Measurements from ENCODE around the gene MAPK12.

The MAPK12 gene

DNA sequence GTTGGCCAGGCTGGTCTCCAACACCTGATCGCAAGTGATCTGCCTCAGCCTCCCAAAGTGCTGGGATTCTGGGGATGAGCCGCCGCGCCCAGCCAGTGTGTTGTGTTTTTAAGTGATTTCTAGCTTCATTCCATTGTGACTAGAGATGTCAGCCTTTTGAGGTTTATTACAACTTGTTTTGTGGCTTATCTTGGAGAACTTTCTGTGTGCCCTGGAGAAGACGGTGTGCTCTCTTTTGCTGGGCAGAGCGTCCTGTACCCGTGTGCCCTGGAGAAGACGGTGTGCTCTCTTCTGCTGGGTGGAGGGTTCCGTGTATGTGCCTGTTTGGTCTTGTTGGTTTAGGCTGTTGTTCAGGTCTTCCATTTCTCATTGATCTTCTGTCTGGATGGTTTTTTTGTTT, 48.2 kb downstream of the MAPK12 start:
- DNase-seq (ENCODE audit: low read depth, low spot score) = no peak
- TF ChIP-seq, protein P1, sequence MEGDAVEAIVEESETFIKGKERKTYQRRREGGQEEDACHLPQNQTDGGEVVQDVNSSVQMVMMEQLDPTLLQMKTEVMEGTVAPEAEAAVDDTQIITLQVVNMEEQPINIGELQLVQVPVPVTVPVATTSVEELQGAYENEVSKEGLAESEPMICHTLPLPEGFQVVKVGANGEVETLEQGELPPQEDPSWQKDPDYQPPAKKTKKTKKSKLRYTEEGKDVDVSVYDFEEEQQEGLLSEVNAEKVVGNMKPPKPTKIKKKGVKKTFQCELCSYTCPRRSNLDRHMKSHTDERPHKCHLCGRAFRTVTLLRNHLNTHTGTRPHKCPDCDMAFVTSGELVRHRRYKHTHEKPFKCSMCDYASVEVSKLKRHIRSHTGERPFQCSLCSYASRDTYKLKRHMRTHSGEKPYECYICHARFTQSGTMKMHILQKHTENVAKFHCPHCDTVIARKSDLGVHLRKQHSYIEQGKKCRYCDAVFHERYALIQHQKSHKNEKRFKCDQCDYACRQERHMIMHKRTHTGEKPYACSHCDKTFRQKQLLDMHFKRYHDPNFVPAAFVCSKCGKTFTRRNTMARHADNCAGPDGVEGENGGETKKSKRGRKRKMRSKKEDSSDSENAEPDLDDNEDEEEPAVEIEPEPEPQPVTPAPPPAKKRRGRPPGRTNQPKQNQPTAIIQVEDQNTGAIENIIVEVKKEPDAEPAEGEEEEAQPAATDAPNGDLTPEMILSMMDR (IDR thresholded peaks at IDR 0.05; ENCODE audit: low read depth, low read length) = no peak
- in situ Hi-C loops (cut with HindIII; ENCODE audit: low sequenced_read_pairs) = no loop called here
- no peak overlapping the region for H3K4me3 ChIP-seq (ENCODE audit: low read depth, low read length)

DNA sequence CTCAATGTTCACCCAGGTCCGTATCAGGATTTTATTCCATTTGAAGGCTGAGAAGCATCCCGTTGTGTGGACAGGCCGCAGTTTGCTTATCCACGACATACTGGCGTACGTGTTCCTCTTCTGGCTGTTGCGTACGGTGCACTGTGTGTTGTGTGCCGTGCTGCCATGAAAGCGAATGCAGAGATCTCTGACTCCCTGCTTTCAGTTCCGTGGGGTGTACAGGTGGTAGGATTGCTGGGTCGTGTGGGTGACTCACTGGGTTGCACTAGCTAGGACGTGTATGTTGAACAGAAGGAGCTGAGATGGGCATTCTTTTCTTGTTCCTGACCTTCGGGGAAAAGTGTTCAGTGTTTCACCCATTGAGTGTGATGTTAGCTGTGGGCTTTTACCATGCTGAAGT, 50.3 kb downstream of the MAPK12 start:
- TF ChIP-seq, protein P1 (IDR thresholded peaks at IDR 0.05; ENCODE audit: low read depth, low read length) = no peak
- in situ Hi-C loops (cut with HindIII; ENCODE audit: low sequenced_read_pairs) = no loop called here
- no peak for DNase-seq (ENCODE audit: low read depth, low spot score)
- no peak overlapping the region for H3K4me3 ChIP-seq (ENCODE audit: low read depth, low read length)

DNA sequence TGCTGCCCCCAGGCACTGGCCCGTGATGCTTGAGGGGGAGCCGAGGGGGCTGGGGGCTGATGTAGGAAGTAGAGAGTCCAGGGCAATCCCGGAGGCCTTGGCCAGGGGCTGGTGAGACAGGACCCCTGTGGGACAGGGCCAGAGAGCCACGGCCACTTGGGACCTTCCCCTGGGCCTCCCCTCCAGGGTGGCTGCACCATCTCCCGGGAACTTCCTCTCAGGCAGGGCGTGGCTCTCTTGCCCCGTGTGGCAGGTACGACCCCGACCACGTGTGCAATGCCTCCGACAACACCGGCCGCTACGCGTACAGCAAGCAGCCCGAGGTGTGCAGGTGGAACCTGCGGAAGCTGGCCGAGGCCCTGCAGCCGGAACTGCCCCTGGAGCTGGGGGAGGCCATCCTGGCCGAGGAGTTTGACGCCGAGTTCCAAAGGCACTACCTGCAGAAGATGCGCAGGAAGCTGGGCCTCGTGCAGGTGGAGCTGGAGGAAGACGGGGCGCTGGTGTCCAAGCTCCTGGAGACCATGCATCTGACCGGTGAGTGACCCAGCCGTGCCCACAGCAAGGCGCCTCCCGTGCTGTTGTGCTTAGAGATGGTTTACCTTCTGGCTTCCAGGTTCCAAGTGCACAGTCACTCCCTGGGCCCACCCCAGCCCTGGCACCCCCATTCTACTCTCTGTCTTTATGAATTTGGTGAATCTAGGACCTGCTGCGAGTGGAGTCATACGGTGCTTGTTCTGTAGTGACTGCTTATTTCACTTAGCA, 50.9 kb downstream of the MAPK12 start:
- TF ChIP-seq, protein P1 (IDR thresholded peaks at IDR 0.05; ENCODE audit: low read depth, low read length) = no peak
- in situ Hi-C loops (cut with HindIII; ENCODE audit: low sequenced_read_pairs) = no loop called here
- DNase-seq (ENCODE audit: low read depth, low spot score) = no peak
- no peak overlapping the region for H3K4me3 ChIP-seq (ENCODE audit: low read depth, low read length)

DNA sequence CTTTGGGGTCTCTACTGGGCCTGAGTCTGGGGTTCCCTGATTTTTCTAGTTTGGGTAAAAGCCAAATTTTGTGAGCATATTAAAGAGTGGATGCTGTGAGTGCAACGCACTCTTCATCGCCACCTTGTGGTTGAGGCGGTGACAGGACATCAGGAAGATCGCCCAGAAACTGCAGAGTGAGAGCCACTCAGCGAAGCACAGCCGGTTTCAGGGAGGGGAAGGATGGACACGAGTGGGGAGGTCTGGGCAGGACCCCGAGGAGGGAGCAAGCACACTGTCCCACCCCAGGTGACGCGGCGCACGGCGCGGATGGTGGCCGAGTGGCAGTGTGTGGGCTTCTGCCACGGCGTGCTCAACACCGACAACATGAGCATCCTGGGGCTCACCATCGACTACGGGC, 51.6 kb downstream of the MAPK12 start:
- H3K4me3 ChIP-seq (ENCODE audit: low read depth, low read length) = no peak overlapping the region
- TF ChIP-seq, protein P1 (IDR thresholded peaks at IDR 0.05; ENCODE audit: low read depth, low read length) = peak; percentile 96
- in situ Hi-C loops (cut with HindIII; ENCODE audit: low sequenced_read_pairs) = no loop called here
- peak; percentile 51 for DNase-seq (ENCODE audit: low read depth, low spot score)

DNA sequence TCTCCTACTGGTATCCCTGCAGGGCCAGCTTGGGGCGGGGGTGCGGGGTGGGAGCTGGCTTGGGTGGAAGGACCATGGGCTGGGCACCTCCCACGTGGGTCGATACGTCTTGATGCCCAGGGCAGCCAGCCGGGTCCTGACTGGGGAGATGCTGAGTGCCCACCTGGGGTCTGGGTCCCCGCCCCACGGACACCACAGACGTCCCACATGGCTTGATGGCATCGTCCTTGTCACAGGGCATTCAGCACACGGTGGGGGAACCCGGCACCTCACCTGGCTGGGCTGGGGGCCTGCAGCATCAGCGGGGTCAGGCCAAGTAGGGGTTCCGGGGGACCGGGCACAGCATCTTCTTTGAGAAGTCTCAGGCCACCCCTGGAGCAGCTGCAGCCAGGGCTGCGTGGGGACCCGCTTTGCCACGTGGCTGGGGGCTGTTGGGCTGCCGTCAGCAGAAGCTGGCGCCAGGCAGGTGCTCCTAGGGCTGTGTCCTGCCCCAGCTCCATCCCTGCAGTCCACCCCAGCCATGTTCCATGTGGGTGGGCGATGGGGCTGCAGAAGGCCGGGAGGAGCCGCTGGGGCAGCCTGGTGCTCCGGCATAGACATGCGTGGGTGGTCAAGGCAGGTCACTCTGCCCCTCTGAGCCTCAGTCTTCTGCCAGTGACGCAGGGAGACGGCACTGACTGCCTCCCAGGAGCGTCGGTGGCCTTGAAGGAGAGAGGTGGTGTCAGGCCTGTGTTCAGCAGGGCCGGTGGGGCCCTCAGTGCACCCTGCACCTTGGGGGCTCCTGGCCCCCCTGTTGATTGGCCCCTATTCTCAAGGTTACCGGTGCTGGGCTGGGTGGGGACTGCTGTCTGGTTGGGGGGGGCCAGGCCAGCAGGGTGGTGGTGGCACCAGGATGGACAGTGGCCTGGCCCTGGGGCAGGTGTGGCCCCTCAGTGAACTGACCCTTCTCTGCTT, 52.3 kb downstream of the MAPK12 start:
- DNase-seq (ENCODE audit: low read depth, low spot score) = no peak

DNA sequence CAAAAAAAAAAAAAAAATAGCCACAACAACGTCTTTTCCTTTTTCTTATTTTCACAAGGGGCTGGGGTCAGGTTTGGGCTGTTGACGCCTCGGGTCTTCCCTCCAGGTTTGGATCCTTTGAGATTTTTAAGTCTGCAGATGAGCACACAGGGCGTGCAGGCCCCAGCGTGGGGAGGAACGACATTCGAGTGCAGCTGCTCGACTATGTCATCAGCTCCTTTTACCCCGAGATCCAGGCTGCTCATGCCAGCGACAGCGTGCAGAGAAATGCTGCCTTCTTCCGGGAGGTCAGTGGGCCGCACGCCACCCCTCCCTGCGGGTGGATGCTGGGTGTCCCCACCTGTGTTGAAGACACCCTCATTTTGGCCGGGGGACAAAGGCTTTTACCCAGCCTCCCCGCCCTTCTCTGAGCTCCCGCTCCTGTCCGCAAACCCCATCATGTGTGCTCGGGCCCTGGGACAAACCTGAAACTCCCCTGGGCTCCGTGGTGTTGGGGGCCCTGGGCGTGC, 53.0 kb downstream of the MAPK12 start:
- TF ChIP-seq, protein P1 (IDR thresholded peaks at IDR 0.05; ENCODE audit: low read depth, low read length) = no peak
- DNase-seq (ENCODE audit: low read depth, low spot score) = no peak
- no peak overlapping the region for H3K4me3 ChIP-seq (ENCODE audit: low read depth, low read length)
- in situ Hi-C loops (cut with HindIII; ENCODE audit: low sequenced_read_pairs) = no loop called here

More for the DNA sequence above, 52.3 kb downstream of the MAPK12 start:
- H3K4me3 ChIP-seq (ENCODE audit: low read depth, low read length) = no peak overlapping the region
- TF ChIP-seq, protein P1 (IDR thresholded peaks at IDR 0.05; ENCODE audit: low read depth, low read length) = no peak
- in situ Hi-C loops (cut with HindIII; ENCODE audit: low sequenced_read_pairs) = no loop called here

All from astrocyte of the spinal cord (primary cell).